ENCODE data around the gene CAPN2. TPM values are rescaled to one million over a fixed set of nuclear protein-coding genes. Genes with fewer than 3 reads are reported as not detected.

CAPN2 gene
- total and polyA plus RNA-seq, 2 experiments from 2014 or later: 8.4 to 17.8 TPM

DNA sequence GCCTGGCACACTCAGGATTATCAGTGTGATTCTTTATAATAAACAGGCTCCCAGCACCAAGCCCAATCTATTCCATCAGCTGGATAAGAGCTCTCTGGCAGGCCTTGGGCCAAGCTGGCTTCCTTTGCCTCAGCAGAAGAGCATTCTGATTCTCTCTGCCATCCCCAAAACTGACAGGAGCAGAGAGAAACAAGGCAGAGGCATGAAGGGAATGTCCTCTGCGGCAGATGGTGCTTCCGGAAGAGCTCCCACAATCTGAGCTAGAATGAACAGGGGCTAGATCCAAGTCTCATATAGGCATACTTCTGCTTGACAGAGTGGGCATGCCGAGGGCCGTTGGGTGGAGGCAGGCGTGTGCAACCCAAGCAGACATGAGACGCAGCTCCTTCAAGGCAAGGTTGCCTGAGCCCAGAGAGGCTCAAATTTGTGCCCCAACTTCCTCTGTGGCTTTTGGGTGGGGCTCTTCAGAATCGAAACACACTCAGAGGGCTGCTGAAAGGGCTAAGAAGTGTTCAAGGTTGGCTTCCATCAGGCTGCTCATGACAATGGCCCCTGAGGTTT lies 4.0 kb downstream of the CAPN2 start:
- H3K27me3 ChIP-seq (ENCODE audit: insufficient read depth): peaks cover 91% of the 10 kb centered on the region
- Mint-ChIP-seq H3K36me3 (ENCODE audit: low read depth) (peaks cover 33% of the 10 kb centered on the region), H3K4me3 (no peak overlapping the region), H3K27me3 (ENCODE audit: insufficient read depth, low read depth, poor library complexity) (peaks cover 39% of the 10 kb centered on the region), H3K27ac (no peak overlapping the region), H3K4me1 (peaks cover 51% of the 10 kb centered on the region), H3K9me3 (no peaks in the 10 kb centered on the region; the same call in 2 of the 3 replicates)
- H3K4me2 ChIP-seq: no peak overlapping the region
- no peaks in the 10 kb centered on the region for H3K79me2 ChIP-seq (replicated peaks; ENCODE audit: insufficient read depth)
- ATAC-seq: no peak
- H3K27ac ChIP-seq (ENCODE audit: low read depth): no peak overlapping the region
- H2AFZ ChIP-seq: no peak overlapping the region
- no peaks in the 10 kb centered on the region for H3K9me2 ChIP-seq (ENCODE audit: insufficient read depth)
- no peaks in the 10 kb centered on the region for H3K36me3 ChIP-seq (ENCODE audit: insufficient read depth)
- no peaks in the 10 kb centered on the region for H4K20me1 ChIP-seq (replicated peaks; ENCODE audit: insufficient read depth)
- 0 out of 2 replicates have a peak, but pooled peaks cover 5% of the 10 kb centered on the region for H3F3A ChIP-seq (replicated peaks; ENCODE audit: low read depth)
- H3K4me3 ChIP-seq: no peak overlapping the region
- DNase-seq (ENCODE audit: low spot score): no peak
- no peak for TF ChIP-seq EZH2phosphoT487 (IDR thresholded peaks at IDR 0.05; ENCODE audit: unreplicated experiment)
- no peak for TF ChIP-seq JUNB (IDR thresholded peaks at IDR 0.05; ENCODE audit: unreplicated experiment)
- TF ChIP-seq, protein P1, sequence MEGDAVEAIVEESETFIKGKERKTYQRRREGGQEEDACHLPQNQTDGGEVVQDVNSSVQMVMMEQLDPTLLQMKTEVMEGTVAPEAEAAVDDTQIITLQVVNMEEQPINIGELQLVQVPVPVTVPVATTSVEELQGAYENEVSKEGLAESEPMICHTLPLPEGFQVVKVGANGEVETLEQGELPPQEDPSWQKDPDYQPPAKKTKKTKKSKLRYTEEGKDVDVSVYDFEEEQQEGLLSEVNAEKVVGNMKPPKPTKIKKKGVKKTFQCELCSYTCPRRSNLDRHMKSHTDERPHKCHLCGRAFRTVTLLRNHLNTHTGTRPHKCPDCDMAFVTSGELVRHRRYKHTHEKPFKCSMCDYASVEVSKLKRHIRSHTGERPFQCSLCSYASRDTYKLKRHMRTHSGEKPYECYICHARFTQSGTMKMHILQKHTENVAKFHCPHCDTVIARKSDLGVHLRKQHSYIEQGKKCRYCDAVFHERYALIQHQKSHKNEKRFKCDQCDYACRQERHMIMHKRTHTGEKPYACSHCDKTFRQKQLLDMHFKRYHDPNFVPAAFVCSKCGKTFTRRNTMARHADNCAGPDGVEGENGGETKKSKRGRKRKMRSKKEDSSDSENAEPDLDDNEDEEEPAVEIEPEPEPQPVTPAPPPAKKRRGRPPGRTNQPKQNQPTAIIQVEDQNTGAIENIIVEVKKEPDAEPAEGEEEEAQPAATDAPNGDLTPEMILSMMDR (conservative IDR thresholded peaks at IDR 0.05; ENCODE audit: low read depth in 2 of 2): no peak
- peaks cover 38% of the 10 kb centered on the region for H3K4me1 ChIP-seq (ENCODE audit: insufficient read depth)

DNA sequence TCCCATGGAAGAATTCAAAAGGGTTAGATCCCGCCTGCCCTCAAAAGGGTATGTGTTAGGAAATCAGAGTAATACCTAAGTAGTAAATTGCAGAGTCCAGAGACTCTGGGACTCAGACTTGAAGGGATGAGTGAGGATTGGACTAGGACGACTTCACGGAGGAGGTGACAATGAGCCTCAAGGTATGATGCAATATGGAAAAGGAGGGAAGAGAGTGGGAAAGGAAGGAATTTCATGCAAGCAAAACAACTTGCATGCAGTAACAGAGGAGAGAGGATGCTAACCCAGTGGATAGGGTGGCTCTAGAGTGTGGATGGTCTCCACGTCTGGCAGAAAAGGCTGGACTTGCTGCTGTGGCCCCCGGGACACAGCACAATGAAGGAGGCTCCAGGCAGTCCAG lies 4.8 kb downstream of the CAPN2 start:
- DNase-seq (ENCODE audit: low spot score) (no peak), ATAC-seq (no peak)
- H3K4me1 Mint-ChIP-seq: peaks cover 51% of the 10 kb centered on the region
- Histone ChIP-seq H3K27me3 (ENCODE audit: insufficient read depth) (peaks cover 91% of the 10 kb centered on the region), H3K4me3 (no peak overlapping the region), H2AFZ (no peak overlapping the region), H3F3A (replicated peaks; ENCODE audit: low read depth) (0 out of 2 replicates have a peak, but pooled peaks cover 5% of the 10 kb centered on the region), H4K20me1 (replicated peaks; ENCODE audit: insufficient read depth) (no peaks in the 10 kb centered on the region), H3K4me2 (no peak overlapping the region), H3K9me2 (ENCODE audit: insufficient read depth) (no peaks in the 10 kb centered on the region), H3K27ac (ENCODE audit: low read depth) (no peak overlapping the region), H3K36me3 (ENCODE audit: insufficient read depth) (no peaks in the 10 kb centered on the region), H3K4me1 (ENCODE audit: insufficient read depth) (peaks cover 38% of the 10 kb centered on the region), H3K79me2 (replicated peaks; ENCODE audit: insufficient read depth) (no peaks in the 10 kb centered on the region)
- H3K27ac Mint-ChIP-seq: no peak overlapping the region
- H3K9me3 Mint-ChIP-seq: no peaks in the 10 kb centered on the region; the same call in 2 of the 3 replicates
- no peak overlapping the region; the same call in 2 of the 3 replicates for H3K4me3 Mint-ChIP-seq
- peaks cover 38% of the 10 kb centered on the region for H3K36me3 Mint-ChIP-seq (ENCODE audit: low read depth)
- peaks cover 37% of the 10 kb centered on the region for H3K27me3 Mint-ChIP-seq (ENCODE audit: insufficient read depth, low read depth, poor library complexity)
- TF ChIP-seq ZNF114 (CRISPR knock-in tag; IDR thresholded peaks at IDR 0.05) (no peak), NANOG (IDR thresholded peaks at IDR 0.05; ENCODE audit: borderline replicate concordance) (no peak), EZH2phosphoT487 (IDR thresholded peaks at IDR 0.05; ENCODE audit: unreplicated experiment) (no peak), EZH2 (IDR thresholded peaks at IDR 0.05; ENCODE audit: low read depth, unreplicated experiment) (no peak), ZNF331 (CRISPR knock-in tag; IDR thresholded peaks at IDR 0.05; ENCODE audit: low read depth) (no peak), STAT1 (IDR thresholded peaks at IDR 0.05; ENCODE audit: unreplicated experiment) (no peak), POLR2AphosphoS5 (IDR thresholded peaks at IDR 0.05; ENCODE audit: low read depth) (no peak), CREB1 (CRISPR knock-in tag; IDR thresholded peaks at IDR 0.05; ENCODE audit: low read depth) (no peak), JUNB (IDR thresholded peaks at IDR 0.05; ENCODE audit: unreplicated experiment) (no peak)
- TF ChIP-seq, protein P2, sequence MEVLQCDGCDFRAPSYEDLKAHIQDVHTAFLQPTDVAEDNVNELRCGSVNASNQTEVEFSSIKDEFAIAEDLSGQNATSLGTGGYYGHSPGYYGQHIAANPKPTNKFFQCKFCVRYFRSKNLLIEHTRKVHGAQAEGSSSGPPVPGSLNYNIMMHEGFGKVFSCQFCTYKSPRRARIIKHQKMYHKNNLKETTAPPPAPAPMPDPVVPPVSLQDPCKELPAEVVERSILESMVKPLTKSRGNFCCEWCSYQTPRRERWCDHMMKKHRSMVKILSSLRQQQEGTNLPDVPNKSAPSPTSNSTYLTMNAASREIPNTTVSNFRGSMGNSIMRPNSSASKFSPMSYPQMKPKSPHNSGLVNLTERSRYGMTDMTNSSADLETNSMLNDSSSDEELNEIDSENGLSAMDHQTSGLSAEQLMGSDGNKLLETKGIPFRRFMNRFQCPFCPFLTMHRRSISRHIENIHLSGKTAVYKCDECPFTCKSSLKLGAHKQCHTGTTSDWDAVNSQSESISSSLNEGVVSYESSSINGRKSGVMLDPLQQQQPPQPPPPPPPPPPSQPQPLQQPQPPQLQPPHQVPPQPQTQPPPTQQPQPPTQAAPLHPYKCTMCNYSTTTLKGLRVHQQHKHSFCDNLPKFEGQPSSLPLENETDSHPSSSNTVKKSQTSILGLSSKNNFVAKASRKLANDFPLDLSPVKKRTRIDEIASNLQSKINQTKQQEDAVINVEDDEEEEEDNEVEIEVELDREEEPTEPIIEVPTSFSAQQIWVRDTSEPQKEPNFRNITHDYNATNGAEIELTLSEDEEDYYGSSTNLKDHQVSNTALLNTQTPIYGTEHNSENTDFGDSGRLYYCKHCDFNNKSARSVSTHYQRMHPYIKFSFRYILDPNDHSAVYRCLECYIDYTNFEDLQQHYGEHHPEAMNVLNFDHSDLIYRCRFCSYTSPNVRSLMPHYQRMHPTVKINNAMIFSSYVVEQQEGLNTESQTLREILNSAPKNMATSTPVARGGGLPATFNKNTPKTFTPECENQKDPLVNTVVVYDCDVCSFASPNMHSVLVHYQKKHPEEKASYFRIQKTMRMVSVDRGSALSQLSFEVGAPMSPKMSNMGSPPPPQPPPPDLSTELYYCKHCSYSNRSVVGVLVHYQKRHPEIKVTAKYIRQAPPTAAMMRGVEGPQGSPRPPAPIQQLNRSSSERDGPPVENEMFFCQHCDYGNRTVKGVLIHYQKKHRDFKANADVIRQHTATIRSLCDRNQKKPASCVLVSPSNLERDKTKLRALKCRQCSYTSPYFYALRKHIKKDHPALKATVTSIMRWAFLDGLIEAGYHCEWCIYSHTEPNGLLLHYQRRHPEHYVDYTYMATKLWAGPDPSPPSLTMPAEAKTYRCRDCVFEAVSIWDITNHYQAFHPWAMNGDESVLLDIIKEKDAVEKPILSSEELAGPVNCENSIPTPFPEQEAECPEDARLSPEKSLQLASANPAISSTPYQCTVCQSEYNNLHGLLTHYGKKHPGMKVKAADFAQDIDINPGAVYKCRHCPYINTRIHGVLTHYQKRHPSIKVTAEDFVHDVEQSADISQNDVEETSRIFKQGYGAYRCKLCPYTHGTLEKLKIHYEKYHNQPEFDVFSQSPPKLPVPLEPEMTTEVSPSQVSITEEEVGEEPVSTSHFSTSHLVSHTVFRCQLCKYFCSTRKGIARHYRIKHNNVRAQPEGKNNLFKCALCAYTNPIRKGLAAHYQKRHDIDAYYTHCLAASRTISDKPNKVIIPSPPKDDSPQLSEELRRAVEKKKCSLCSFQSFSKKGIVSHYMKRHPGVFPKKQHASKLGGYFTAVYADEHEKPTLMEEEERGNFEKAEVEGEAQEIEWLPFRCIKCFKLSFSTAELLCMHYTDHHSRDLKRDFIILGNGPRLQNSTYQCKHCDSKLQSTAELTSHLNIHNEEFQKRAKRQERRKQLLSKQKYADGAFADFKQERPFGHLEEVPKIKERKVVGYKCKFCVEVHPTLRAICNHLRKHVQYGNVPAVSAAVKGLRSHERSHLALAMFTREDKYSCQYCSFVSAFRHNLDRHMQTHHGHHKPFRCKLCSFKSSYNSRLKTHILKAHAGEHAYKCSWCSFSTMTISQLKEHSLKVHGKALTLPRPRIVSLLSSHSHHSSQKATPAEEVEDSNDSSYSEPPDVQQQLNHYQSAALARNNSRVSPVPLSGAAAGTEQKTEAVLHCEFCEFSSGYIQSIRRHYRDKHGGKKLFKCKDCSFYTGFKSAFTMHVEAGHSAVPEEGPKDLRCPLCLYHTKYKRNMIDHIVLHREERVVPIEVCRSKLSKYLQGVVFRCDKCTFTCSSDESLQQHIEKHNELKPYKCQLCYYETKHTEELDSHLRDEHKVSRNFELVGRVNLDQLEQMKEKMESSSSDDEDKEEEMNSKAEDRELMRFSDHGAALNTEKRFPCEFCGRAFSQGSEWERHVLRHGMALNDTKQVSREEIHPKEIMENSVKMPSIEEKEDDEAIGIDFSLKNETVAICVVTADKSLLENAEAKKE (CRISPR knock-in tag; IDR thresholded peaks at IDR 0.05): no peak
- TF ChIP-seq, protein P1 (conservative IDR thresholded peaks at IDR 0.05; ENCODE audit: low read depth in 2 of 2): no peak
